Measurements from ENCODE around the gene RAB11FIP3. TPM values are rescaled to one million over a fixed set of nuclear protein-coding genes. Genes with fewer than 3 reads are reported as not detected.

The RAB11FIP3 gene
- total RNA-seq, 2 experiments from 2014 or later: 29.0 to 51.2 TPM

- no peaks in the 10 kb centered on the region for H4K20me1 ChIP-seq (ENCODE audit: insufficient read depth, low read length)
- H3K27ac ChIP-seq (ENCODE audit: low read depth, low read length, poor library complexity, severe bottlenecking): no peak overlapping the region
- H3K4me2 ChIP-seq (ENCODE audit: low read length): no peak overlapping the region
- ChIA-PET POLR2A (no interaction called here), CTCF (ENCODE audit: unreplicated experiment) (no interaction called here)
- intact Hi-C loops (cut with micrococcal nuclease; ENCODE audit: unreplicated experiment): no loop called here
- H3K4me3 ChIP-seq (ENCODE audit: low read depth, low read length, poor library complexity, severe bottlenecking): no peak overlapping the region
- no peak for DNase-seq (ENCODE audit: low spot score)
- BruUV-seq (replicated peaks): no TSS peak
- H3K36me3 ChIP-seq (ENCODE audit: insufficient read depth, low read length): no peaks in the 10 kb centered on the region
- H3K9me3 ChIP-seq (ENCODE audit: low read length): no peaks in the 10 kb centered on the region
- H3K79me2 ChIP-seq (ENCODE audit: insufficient read depth, low read depth, low read length): no peaks in the 10 kb centered on the region
- no peak for TF ChIP-seq EZH2phosphoT487 (IDR thresholded peaks at IDR 0.05; ENCODE audit: borderline replicate concordance, low read depth, low read length)
- TF ChIP-seq CTCF (conservative IDR thresholded peaks at IDR 0.05; ENCODE audit: low read length): no peak
- H2AFZ ChIP-seq (ENCODE audit: low read length): no peak overlapping the region
- H3K4me1 ChIP-seq (ENCODE audit: insufficient read depth, low read length, poor library complexity, severe bottlenecking): peaks cover under 1% of the 10 kb centered on the region
- no peaks in the 10 kb centered on the region for H3K9me2 ChIP-seq (ENCODE audit: insufficient read depth, low read length)
Measured at GRCh38 chr16:560701-561412, 135.4 kb downstream of the RAB11FIP3 start.

GRCh38 chr16:561413-561794 lies 136.0 kb downstream of the RAB11FIP3 start:
- POLR2A ChIA-PET: no interaction called here
- Histone ChIP-seq H3K27ac (ENCODE audit: low read depth, low read length, poor library complexity, severe bottlenecking) (no peak overlapping the region), H2AFZ (ENCODE audit: low read length) (no peak overlapping the region), H3K36me3 (ENCODE audit: insufficient read depth, low read length) (no peaks in the 10 kb centered on the region), H3K4me3 (ENCODE audit: low read depth, low read length, poor library complexity, severe bottlenecking) (no peak overlapping the region), H4K20me1 (ENCODE audit: insufficient read depth, low read length) (no peaks in the 10 kb centered on the region), H3K9me3 (ENCODE audit: low read length) (no peaks in the 10 kb centered on the region), H3K4me1 (ENCODE audit: insufficient read depth, low read length, poor library complexity, severe bottlenecking) (peaks cover 6% of the 10 kb centered on the region), H3K4me2 (ENCODE audit: low read length) (no peak overlapping the region), H3K9me2 (ENCODE audit: insufficient read depth, low read length) (no peaks in the 10 kb centered on the region), H3K79me2 (ENCODE audit: insufficient read depth, low read depth, low read length) (no peaks in the 10 kb centered on the region)
- intact Hi-C loops (cut with micrococcal nuclease; ENCODE audit: unreplicated experiment): no loop called here
- DNase-seq (ENCODE audit: low spot score): no peak
- CTCF ChIA-PET (ENCODE audit: unreplicated experiment): no interaction called here
- TF ChIP-seq EZH2phosphoT487 (IDR thresholded peaks at IDR 0.05; ENCODE audit: borderline replicate concordance, low read depth, low read length) (no peak), CTCF (conservative IDR thresholded peaks at IDR 0.05; ENCODE audit: low read length) (no peak)
- no TSS peak for BruUV-seq (replicated peaks)

All from OCI-LY7 (cell line).